HCT116 (cell line): ENCODE data around the gene SLC41A3. TPM values are rescaled to one million over a fixed set of nuclear protein-coding genes. Genes with fewer than 3 reads are reported as not detected.

Experiments used
- ATAC-seq: fragments of 200-7000 bp; cut with Tn5 transposase; 2 replicates; pipeline ENCODE4 v1.9.1; 2020; ENCODE audit warnings: mild to moderate bottlenecking, moderate library complexity
- BruUV-seq: library from RNA; stranded (reverse); fragments of 400-500 nt; replicated peaks from 2 replicates; lab custom pipeline; 2021; lab: Mats Ljungman, UMichigan
- CTCF ChIA-PET: fragments of 300-600 bp; sonication (Branson Sonifier 250); formaldehyde crosslinking; loops from one replicate; lab custom pipeline; 2021; ENCODE audit warnings: antibody characterized with exemption; lab: Charles Lee
- POLR2A ChIA-PET: fragments of 300-600, 350-600 bp; sonication (Branson Sonifier 250); formaldehyde crosslinking; loops from one replicate; lab custom pipeline; 2021; ENCODE audit warnings: antibody characterized with exemption; lab: Charles Lee
- RAD21 ChIA-PET, 2 experiments: fragments of 300-600 bp; sonication (Branson Sonifier 250); formaldehyde crosslinking; loops; one replicate each; lab custom pipeline; 2023; ENCODE audit warnings: low total read pairs in 2 of 2; ENCODE audit not compliant: uncharacterized antibody in 2 of 2, unreplicated experiment in 2 of 2, low non-redundant PET in 1 of 2; lab: Charles Lee
- DNase-seq: peaks from one replicate; pipeline ENCODE4 v3.0.0-alpha.2; 2010; ENCODE audit warnings: low read depth, low spot score
- H2AFZ ChIP-seq: fragments of 200-600 bp; shearing (Covaris generic), sonication (generic); 2 replicates; pipeline ENCODE4 v1.6.1; 2017; ENCODE audit warnings: low read depth, mixed run types, mixed read lengths, antibody characterized with exemption, low read length; ENCODE audit not compliant: poor library complexity, severe bottlenecking
- H3K27ac ChIP-seq: 2 replicates; pipeline ENCODE4 v1.5.1; 2012; ENCODE audit warnings: low read depth, low read length
- H3K27me3 ChIP-seq: fragments of 200-600 bp; sonication (generic); 2 replicates; pipeline ENCODE4 v1.6.1; 2016; ENCODE audit warnings: mixed run types, low read length, mixed read lengths; ENCODE audit not compliant: insufficient read depth
- H3K36me3 ChIP-seq, 2 experiments: fragments of 200-500 bp in 1 of 2; fragments of 200-600 bp in 1 of 2; sonication (Bioruptor generic) in 1 of 2; sonication (generic) in 1 of 2; 2 replicates each; pipeline versions ENCODE4 v1.5.1 to v1.6.1; 2014 to 2016; ENCODE audit warnings: low read length in 2 of 2, inconsistent platforms in 1 of 2, mixed read lengths in 1 of 2, mixed run types in 1 of 2; ENCODE audit not compliant: insufficient read depth in 2 of 2, control insufficient read depth in 1 of 2
- H3K4me1 ChIP-seq, 2 experiments: fragments of 200-600 bp in 1 of 2; sonication (generic) in 1 of 2; 2 replicates each; pipeline versions ENCODE4 v1.5.1 to v1.6.1; 2012 to 2017; ENCODE audit warnings: low read length in 2 of 2, inconsistent platforms in 1 of 2, mild to moderate bottlenecking in 1 of 2, mixed read lengths in 1 of 2, mixed run types in 1 of 2, moderate library complexity in 1 of 2; ENCODE audit not compliant: insufficient read depth in 2 of 2, control insufficient read depth in 1 of 2
- H3K4me2 ChIP-seq: fragments of 200-600 bp; sonication (generic); 2 replicates; pipeline ENCODE4 v1.6.1; 2017; ENCODE audit warnings: mixed run types, low read length, mixed read lengths
- H3K4me3 ChIP-seq, 2 experiments: fragments of 200-600 bp in 1 of 2; sonication (generic) in 1 of 2; replicated peaks in 1 of 2; 2 replicates each; pipeline ENCODE4 v1.5.1; 2011 to 2016; ENCODE audit warnings: low read length in 2 of 2, control low read depth in 1 of 2, low read depth in 1 of 2, mild to moderate bottlenecking in 1 of 2, mixed read lengths in 1 of 2, mixed run types in 1 of 2
- H3K79me2 ChIP-seq: fragments of 200-600 bp; sonication (generic); 2 replicates; pipeline ENCODE4 v1.6.1; 2017; ENCODE audit warnings: mild to moderate bottlenecking, mixed run types, low read length, moderate library complexity, mixed read lengths; ENCODE audit not compliant: insufficient read depth
- H3K9ac ChIP-seq: fragments of 200-600 bp; sonication (generic); 2 replicates; pipeline ENCODE4 v1.6.1; 2016; ENCODE audit warnings: low read length, mixed read lengths
- H3K9me2 ChIP-seq: fragments of 200-600 bp; sonication (generic), shearing (Covaris generic); 2 replicates; pipeline ENCODE4 v1.6.1; 2017; ENCODE audit warnings: mixed run types, mild to moderate bottlenecking, moderate library complexity; ENCODE audit not compliant: insufficient read depth
- H3K9me3 ChIP-seq, 2 experiments: fragments of 200-500 bp in 1 of 2; fragments of 200-600 bp in 1 of 2; sonication (Bioruptor generic) in 1 of 2; sonication (generic) in 1 of 2; 2 replicates each; pipeline ENCODE4 v1.6.1; 2014 to 2017; ENCODE audit warnings: low read length in 2 of 2, mixed read lengths in 2 of 2, inconsistent platforms in 1 of 2, low read depth in 1 of 2, mild to moderate bottlenecking in 1 of 2, mixed run types in 1 of 2, moderate library complexity in 1 of 2; ENCODE audit not compliant: control insufficient read depth in 1 of 2, insufficient read depth in 1 of 2
- H4K20me1 ChIP-seq: fragments of 200-600 bp; sonication (generic), shearing (Covaris generic); 2 replicates; pipeline ENCODE4 v1.6.1; 2017; ENCODE audit warnings: mixed run types, mild to moderate bottlenecking, moderate library complexity; ENCODE audit not compliant: insufficient read depth
- ATF3 ChIP-seq: IDR thresholded peaks from 2 replicates; pipeline ENCODE4 v1.6.1; 2012
- CBX3 ChIP-seq: IDR thresholded peaks from 2 replicates; pipeline ENCODE4 v1.6.1; 2012; ENCODE audit warnings: low read depth
- CEBPB ChIP-seq: IDR thresholded peaks from 2 replicates; pipeline ENCODE4 v1.6.1; 2012; ENCODE audit warnings: low read depth
- CTCF ChIP-seq, 3 experiments: fragments of 200-600 bp in 1 of 3; sonication (generic) in 1 of 3; IDR thresholded peaks in 2 of 3; conservative IDR thresholded peaks in 1 of 3; 2 replicates each; pipeline ENCODE4 v1.5.1; 2012 to 2017; ENCODE audit warnings: low read depth in 2 of 3, low read length in 2 of 3, antibody characterized with exemption in 1 of 3, borderline replicate concordance in 1 of 3, control low read depth in 1 of 3, mild to moderate bottlenecking in 1 of 3, mixed read lengths in 1 of 3, mixed run types in 1 of 3, moderate library complexity in 1 of 3; ENCODE audit not compliant: insufficient read depth in 1 of 3
- EGR1 ChIP-seq: IDR thresholded peaks from 2 replicates; pipeline ENCODE4 v1.6.1; 2012; ENCODE audit warnings: low read depth
- ELF1 ChIP-seq: IDR thresholded peaks from 2 replicates; pipeline ENCODE4 v1.6.1; 2012; ENCODE audit warnings: low read depth, borderline replicate concordance
- EZH2phosphoT487 ChIP-seq: fragments of 200-600 bp; IDR thresholded peaks from 2 replicates; pipeline ENCODE4 v1.6.1; 2018; ENCODE audit warnings: antibody characterized with exemption, borderline replicate concordance
- FOSL1 ChIP-seq: IDR thresholded peaks from 2 replicates; pipeline ENCODE4 v1.6.1; 2012; ENCODE audit warnings: low read depth
- JUND ChIP-seq: IDR thresholded peaks from 2 replicates; pipeline ENCODE4 v1.6.1; 2012
- POLR2A ChIP-seq: IDR thresholded peaks from 2 replicates; pipeline ENCODE4 v1.7.0; 2011; ENCODE audit warnings: borderline replicate concordance; ENCODE audit not compliant: insufficient read depth, insufficient read length; ENCODE audit errors: extremely low read depth
- POLR2AphosphoS5 ChIP-seq: IDR thresholded peaks from 2 replicates; pipeline ENCODE4 v1.6.1; 2011; ENCODE audit warnings: mild to moderate bottlenecking, low read depth, low read length, moderate library complexity
- REST ChIP-seq: IDR thresholded peaks from 2 replicates; pipeline ENCODE4 v1.6.1; 2012; ENCODE audit warnings: low read depth
- SIN3A ChIP-seq: IDR thresholded peaks from 2 replicates; pipeline ENCODE4 v1.6.1; 2012; ENCODE audit warnings: low read depth
- SP1 ChIP-seq: IDR thresholded peaks from 2 replicates; pipeline ENCODE4 v1.6.1; 2012; ENCODE audit warnings: low read depth
- SRF ChIP-seq: IDR thresholded peaks from 2 replicates; pipeline ENCODE4 v1.6.1; 2012; ENCODE audit warnings: low read depth
- TCF7L2 ChIP-seq: IDR thresholded peaks from 2 replicates; pipeline ENCODE4 v1.7.0; 2011; ENCODE audit warnings: borderline replicate concordance, inconsistent platforms; ENCODE audit not compliant: insufficient read depth, insufficient read length; ENCODE audit errors: extremely low read depth
- YY1 ChIP-seq: IDR thresholded peaks from 2 replicates; pipeline ENCODE4 v1.6.1; 2011; ENCODE audit warnings: low read length, low read depth, moderate library complexity, mild to moderate bottlenecking; ENCODE audit not compliant: insufficient replicate concordance; ENCODE audit errors: extremely low read depth
- ZBTB33 ChIP-seq: IDR thresholded peaks from 2 replicates; pipeline ENCODE4 v1.6.1; 2011; ENCODE audit warnings: mild to moderate bottlenecking, low read length, moderate library complexity; ENCODE audit not compliant: insufficient replicate concordance; ENCODE audit errors: extremely low read depth
- ZNF274 ChIP-seq: fragments of 200-500 bp; sonication (Bioruptor generic); IDR thresholded peaks from 2 replicates; pipeline ENCODE4 v1.6.1; 2014; ENCODE audit warnings: mild to moderate bottlenecking, low read depth, low read length, inconsistent platforms
- intact Hi-C: fragments of 100-400 bp; cut with micrococcal nuclease; formaldehyde crosslinking; loops from 2 replicates; pipeline ENCODE4 v1.10.0; 2022
- total RNA-seq: library from RNA; stranded (reverse); gene quantifications from one replicate; pipeline ENCODE4 v1.2.1, GENCODE V29; 2021; ENCODE audit not compliant: unreplicated experiment

The SLC41A3 gene
- total RNA-seq, 1 experiment from 2014 or later: 45.9 TPM

GRCh38 chr3:126035362-126036050 lies 48.4 kb downstream of the SLC41A3 start:
- no TSS peak for BruUV-seq
- POLR2A ChIA-PET: no interaction called here
- no peaks in the 10 kb centered on the region for H3K9me2 ChIP-seq
- no peaks in the 10 kb centered on the region for H3K4me1 ChIP-seq
- H3K79me2 ChIP-seq: no peaks in the 10 kb centered on the region
- H3K27ac ChIP-seq: no peak overlapping the region
- TF ChIP-seq POLR2A (no peak), ATF3 (no peak), ELF1 (no peak), EZH2phosphoT487 (no peak), CEBPB (no peak), FOSL1 (no peak), SIN3A (no peak), CBX3 (no peak), EGR1 (no peak), ZBTB33 (no peak), REST (no peak), JUND (no peak), CTCF (IDR thresholded peaks at IDR 0.05 in 2 of 3, conservative IDR thresholded peaks at IDR 0.05 in 1 of 3; ENCODE audit: borderline replicate concordance in 1 of 3, insufficient read depth in 1 of 3, low read depth in 2 of 3, low read length in 2 of 3) (no peak), POLR2AphosphoS5 (no peak), SP1 (no peak), YY1 (no peak), TCF7L2 (no peak), SRF (no peak), ZNF274 (no peak)
- H3K4me3 ChIP-seq: no peak overlapping the region
- no peaks in the 10 kb centered on the region for H3K9me3 ChIP-seq
- no peaks in the 10 kb centered on the region for H4K20me1 ChIP-seq
- RAD21 ChIA-PET: no interaction called here
- no peak overlapping the region for H3K9ac ChIP-seq
- CTCF ChIA-PET: no interaction called here
- DNase-seq: no peak
- no peaks in the 10 kb centered on the region for H3K36me3 ChIP-seq
- ATAC-seq: no peak
- no peak overlapping the region for H2AFZ ChIP-seq
- no peaks in the 10 kb centered on the region for H3K27me3 ChIP-seq
- intact Hi-C loops: no loop called here
- no peak overlapping the region for H3K4me2 ChIP-seq
